Sciatic nerve (tissue), 2 donors: ENCODE data around the gene SRP72. TPM values are rescaled to one million over a fixed set of nuclear protein-coding genes. Genes with fewer than 3 reads are reported as not detected.

ENCODE experiments used
- ATAC-seq: fragments of 200-7000 bp; cut with Tn5 transposase; one replicate; pipeline ENCODE4 v1.9.1; 2020; ENCODE audit warnings: mild to moderate bottlenecking, moderate library complexity
- DNase-seq: peaks from one replicate; pipeline ENCODE4 v3.0.0-alpha.2; 2020; ENCODE audit warnings: low spot score
- intact Hi-C: fragments of 100-400 bp; cut with DNase I; formaldehyde crosslinking; loops from one replicate; pipeline ENCODE4 v1.14.2; 2022
- total RNA-seq: library from RNA; stranded (reverse); fragmentation: NEBNext Ultra II Directional; extraction: Animal tissue kit (Norgen Biotek cat#: 25700); gene quantifications from one replicate; pipeline ENCODE4 v1.2.1, GENCODE V29; 2021
- donor health status: DM: no; HTN: no; CAD: no.
- donor health status: DM: no; HTN: no; CAD: no.

SRP72 gene
- total RNA-seq, 1 donor from 2014 or later, result 89.9 TPM

DNA sequence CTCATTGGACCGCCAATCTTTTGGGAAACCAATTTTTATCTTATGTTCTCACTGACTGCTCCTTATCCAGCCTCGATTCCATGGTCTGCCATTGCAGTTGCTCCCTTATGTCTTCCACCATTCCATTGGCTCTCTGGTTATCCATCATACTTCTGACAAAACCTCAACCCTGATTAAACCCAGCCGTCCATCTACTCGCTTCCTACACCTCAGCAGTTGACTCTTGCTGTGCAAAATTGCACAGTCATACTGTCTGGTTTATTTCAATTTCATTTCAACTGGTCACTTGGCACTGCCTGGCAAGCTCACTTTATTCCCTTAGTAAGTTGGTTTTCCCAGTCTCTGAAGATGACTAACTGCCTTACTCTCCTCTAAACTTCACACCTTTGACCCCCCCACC lies 64.4 kb downstream of the SRP72 start:
- intact Hi-C loops, result no loop called here
- no peak for ATAC-seq

DNA sequence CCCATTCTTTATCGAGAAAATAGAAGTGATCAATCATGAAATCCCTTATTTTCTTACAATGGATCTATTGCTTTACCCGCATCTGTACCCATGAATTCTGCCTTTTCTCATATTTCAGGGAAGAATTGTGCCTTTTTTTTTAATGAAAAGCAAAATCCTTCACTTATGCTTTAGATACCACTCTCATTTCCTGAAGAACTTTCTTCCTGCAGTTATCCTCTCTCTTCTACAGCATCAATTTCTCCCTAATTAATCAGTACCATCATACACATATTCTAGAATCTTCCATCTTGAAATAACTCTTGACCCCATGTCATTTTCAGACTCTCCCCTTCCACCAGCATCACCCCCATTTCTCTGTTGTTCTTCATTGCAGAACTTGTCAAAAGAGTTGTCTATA lies 64.8 kb downstream of the SRP72 start:
- DNase-seq (no peak), ATAC-seq (no peak)
- intact Hi-C loops, result no loop called here

More for the DNA sequence above, 64.4 kb downstream of the SRP72 start:
- DNase-seq, result no peak

DNA sequence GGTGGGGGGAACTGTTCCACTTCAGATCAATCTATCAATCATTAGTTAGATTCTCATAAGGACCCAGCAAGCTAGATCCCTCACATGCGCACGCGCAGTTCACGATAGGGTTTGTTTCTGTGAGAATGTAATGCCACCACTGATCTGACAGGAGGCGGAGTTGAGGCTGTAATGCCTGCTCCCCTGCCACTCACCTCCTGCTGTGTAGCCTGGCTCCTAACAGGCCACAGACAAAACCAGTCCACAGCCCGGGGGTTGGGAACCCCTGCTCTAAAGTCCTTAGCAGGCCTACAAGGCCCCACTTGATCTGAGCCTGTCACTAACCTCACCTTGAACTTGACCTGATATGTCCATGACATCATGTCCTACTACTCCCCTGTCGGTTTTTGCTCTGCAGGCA lies 68.5 kb downstream of the SRP72 start:
- ATAC-seq, result no peak
- intact Hi-C loops, result no loop called here
- no peak for DNase-seq

DNA sequence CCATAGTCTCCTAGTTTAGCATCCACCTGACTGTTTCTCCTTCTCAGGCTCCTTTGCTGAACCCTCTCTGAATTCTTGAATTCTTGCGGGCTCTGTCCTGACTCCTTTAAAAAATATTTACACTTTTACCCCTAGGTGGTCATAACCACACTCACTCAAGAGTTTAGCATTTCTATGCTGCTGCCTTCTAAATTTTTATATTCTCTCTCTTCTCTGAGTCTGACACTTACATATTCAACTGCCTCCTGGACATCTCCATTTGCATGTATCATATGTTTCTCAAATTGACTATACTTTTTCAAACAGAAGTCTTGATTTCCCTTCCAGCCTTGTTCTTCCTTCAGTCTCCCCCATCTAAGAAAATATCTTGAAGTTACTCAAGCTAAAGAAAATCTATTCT lies 69.7 kb downstream of the SRP72 start:
- ATAC-seq, result no peak
- no peak for DNase-seq
- intact Hi-C loops, result no loop called here

DNA sequence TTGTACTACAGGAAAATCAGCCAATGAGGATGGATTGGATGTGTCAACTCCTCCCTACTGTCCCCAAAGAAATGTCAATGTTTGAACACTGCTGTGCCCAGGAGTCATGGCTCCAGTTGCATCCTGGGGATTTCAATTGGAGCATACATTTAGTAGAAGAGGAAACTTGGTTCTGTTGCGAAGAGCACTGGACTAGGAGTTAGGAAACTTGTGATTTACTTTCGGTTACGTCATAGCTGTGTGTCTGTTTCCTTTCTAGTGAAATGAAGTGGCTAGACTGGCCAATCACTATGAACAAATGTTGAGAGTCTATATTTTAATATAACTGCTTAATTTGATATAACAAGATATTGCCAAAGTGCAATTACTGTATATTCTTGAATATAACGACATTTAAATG lies 73.4 kb downstream of the SRP72 start:
- intact Hi-C loops, result no loop called here
- ATAC-seq, result no peak

DNA sequence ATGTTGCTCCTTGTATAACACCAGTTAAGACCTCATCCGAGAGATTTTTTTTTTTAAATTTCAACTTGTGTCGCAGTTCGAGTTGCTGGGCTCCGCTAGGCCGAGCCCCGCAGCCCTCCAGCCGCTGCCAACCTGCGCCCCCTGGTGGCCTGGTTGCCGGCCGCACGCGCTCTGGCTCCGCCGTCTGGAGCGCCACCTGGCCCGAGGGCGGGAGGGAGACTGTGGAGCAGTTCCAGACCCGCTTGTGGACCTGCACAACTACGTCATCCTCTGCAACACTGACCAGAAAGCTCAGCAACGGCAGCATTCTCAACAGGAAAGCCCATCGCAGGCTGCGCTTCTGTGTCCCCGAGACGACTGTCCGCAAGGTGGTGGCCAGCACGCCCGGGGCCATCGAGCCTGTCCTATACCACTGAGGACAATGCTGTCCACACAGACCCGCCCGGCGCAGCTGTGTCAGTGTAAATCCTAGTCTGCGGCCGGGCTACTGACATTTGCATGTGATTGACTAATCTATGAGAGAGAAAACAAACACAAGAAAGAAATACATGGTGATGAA lies 77.2 kb downstream of the SRP72 start:
- DNase-seq (peak; percentile 92), ATAC-seq (peak; percentile 98)
- intact Hi-C loops, result no loop called here

More for the DNA sequence above, 73.4 kb downstream of the SRP72 start:
- DNase-seq, result no peak

DNA sequence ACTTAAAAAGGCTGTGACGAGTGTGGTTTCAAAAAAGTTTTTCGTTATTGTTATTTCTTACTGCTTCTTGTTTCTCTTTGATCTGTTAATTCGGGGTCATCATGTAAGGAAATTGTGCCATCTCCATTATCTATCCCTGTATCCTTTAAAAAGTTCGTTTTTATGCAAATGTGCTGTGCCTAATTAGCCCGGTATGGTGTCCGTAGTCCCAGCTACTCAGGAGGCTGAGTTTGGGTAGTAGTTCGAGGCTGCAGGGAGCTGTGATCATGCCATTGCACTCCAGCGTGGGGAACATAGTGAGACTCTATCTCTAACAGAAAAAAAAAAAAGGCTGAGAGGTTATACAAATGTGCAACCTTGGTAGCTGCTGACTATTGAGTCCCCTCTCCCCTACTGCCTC lies 83.2 kb downstream of the SRP72 start:
- intact Hi-C loops, result loop anchor here (1.0 kb wide), 1 partner anchor 32 kb away; no protein-coding TSS in a partner anchor
- no peak for ATAC-seq
- DNase-seq, result no peak

DNA sequence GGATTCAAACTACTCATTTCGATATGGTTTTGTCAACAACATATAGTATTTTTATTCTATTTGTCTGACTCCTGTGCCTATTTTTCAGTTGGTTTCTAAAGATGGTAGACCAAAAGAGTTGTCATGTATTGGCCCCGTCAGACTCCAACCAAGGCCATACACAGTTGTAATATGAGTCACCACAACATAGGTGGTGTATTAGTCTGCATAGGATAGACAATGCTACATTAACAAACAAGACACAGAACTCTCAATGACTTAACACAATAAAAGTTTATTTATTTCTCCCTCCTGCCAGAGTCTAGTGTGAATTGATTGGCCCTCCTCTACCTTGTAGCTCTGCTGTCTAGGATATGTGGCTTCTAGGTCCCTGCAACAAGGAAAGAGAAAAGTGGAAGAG lies 84.1 kb downstream of the SRP72 start:
- DNase-seq (no peak), ATAC-seq (no peak)
- intact Hi-C loops, result loop anchor here (1.0 kb wide), 1 partner anchor 33 kb away; no protein-coding TSS in a partner anchor

DNA sequence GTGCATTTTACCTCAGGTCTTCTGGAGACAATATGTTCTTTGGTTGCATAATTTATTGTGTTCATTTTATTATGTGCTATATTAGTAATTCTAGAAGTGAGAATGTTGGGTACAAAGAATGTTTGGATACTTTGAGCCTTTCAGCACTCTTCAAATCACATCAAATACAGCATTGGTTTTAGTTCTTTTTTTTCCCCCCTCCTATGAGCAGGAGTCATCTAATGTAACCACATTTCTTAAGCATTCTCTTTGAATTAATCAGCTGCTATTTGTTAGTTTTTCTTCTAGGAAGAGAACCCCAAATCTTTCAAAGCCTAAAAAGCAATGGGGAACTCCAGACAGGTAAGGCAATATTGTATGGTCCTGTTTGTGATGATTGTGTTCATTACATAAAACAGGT lies 84.9 kb downstream of the SRP72 start:
- ATAC-seq (no peak), DNase-seq (no peak)
- intact Hi-C loops, result no loop called here

Other genes starting within 250 kb of the SRP72 start
- gene AASDH, start 80.1 kb upstream of the SRP72 start, total RNA-seq, result 16.2 TPM
- gene PPAT, start 32.0 kb upstream of the SRP72 start, total RNA-seq, result 8.6 TPM
- 28.7 TPM for gene PAICS, start 31.4 kb upstream of the SRP72 start, total RNA-seq
- not detected for gene ARL9, start 38.2 kb downstream of the SRP72 start, total RNA-seq
- 1.5 TPM for gene HOPX, start 213.7 kb downstream of the SRP72 start, total RNA-seq